GM18951 (cell line): ENCODE measurements around the gene NTRK3.

Experiments
- POLR2A ChIP-seq: IDR thresholded peaks from 4 replicates; pipeline ENCODE4 v1.6.1; 2011; ENCODE audit warnings: mild to moderate bottlenecking; ENCODE audit not compliant: insufficient read length, insufficient read depth; ENCODE audit errors: extremely low read depth
- in situ Hi-C: fragments of 300-500 bp; cut with MboI; formaldehyde crosslinking; loops from one replicate; pipeline ENCODE4 v1.12.0; 2022; ENCODE audit warnings: low sequenced_read_pairs, mixed read lengths, inconsistent platforms; ENCODE audit not compliant: unreplicated experiment

NTRK3 gene

DNA sequence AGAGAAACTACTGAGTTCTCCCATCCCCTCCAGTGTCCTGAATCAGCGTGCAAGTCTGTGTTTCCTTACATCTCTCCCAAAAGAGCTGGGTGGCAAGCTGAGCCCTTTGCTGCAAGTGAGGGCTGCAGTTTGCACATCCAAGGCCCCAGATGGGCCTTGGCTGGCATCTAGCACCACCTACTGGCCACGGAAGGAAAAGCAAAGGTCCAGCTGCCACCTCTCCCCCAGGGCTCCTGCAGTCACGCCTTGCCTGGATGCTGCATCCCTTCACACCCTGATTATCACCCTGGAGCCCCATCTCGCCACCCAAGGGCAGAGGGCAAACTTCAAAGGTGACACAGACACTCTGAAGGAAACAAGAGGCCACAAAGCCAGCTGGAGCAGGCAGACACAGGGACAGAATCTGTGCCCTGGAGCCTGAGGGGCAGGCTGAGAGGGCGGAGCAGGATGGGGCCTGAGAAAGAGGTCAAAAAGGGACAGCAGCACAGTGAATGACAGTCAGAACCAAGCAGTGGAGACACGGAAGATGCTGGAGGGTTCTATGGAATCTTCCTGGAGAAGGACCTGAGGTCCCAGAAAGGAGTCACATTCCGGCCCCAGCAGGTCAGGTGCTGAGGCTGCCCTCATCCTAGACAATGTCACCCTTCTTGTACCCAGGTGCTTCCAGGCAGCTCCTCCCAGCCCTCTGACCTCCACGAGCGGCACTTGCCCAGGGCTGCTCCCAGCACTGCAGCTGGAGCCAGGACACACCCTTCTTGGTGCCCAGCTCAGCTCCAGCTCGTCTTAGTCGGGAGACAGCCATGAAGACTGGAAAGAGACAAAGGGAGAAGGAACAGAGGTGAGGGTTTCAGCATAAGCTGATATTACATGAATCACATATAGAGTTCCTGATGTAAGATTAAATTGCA, 18.3 kb upstream of the NTRK3 start:
- TF ChIP-seq POLR2A, result no peak
- in situ Hi-C loops, result no loop called here

DNA sequence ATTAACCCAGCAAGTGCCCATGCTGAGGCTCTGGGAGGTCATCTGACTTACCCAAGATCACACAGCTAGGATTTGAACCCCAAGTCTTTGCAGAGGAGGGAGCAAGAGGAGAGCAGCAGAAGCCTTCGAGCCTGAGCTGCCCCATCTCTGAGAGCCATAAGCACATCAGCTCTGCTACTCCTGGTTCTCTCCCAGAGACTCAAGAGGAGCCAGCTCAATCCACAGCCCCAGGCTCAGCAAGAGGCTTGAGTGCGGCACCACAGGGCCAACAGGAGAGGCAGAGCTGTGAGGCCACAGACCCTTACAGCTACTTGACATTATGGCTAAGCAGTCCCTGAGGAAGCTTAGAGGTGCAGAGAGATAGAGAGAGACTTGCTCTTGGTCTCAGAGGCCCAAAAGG, 15.9 kb upstream of the NTRK3 start:
- TF ChIP-seq POLR2A, result no peak
- in situ Hi-C loops, result no loop called here

- TF ChIP-seq POLR2A, result no peak
- in situ Hi-C loops, result no loop called here
Measured at GRCh38 chr15:88269356-88270062, 13.0 kb upstream of the NTRK3 start.

DNA sequence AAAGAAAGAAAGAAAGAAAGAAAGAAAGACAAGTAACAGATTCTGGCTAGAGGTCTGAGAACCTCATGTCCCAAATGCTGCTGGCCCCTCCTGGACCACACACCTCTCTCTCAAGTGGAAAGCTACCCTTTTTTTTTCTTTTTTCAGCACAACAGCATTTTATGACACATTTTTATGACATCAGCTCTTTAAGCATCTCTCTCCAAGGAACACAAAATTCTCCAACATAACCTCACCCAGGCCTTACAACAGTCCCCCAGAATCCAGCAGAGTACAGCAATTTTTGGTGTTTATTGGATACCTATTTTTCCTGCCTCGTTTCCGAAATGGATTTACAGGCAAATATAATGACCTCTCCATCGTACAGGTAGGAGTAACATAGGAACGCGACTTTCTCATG, 11.2 kb upstream of the NTRK3 start:
- no peak for TF ChIP-seq POLR2A
- in situ Hi-C loops, result no loop called here

GRCh38 chr15:88266170-88266569, 9.6 kb upstream of the NTRK3 start:
- no peak for TF ChIP-seq POLR2A
- in situ Hi-C loops, result no loop called here

DNA sequence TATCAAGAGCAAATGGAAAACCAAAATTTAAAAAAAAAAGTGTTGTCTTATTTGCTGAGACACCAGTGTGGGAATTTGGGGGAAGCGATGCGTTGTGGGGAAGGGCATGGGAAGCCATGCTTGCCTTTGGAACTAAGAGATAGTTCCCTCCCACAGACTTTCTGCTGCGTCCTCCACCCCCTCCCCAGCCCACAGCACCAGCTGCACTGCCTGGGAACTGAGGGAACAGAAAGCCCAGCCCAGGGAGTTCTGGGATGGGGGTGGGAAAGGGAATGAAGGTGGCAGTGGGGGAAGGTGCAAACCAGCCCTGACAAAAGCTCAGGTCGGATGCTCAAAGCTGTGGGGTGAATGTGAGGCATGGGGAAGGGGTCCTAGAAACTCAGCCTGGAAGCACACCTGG, 8.1 kb upstream of the NTRK3 start:
- TF ChIP-seq POLR2A, result no peak
- in situ Hi-C loops, result no loop called here

DNA sequence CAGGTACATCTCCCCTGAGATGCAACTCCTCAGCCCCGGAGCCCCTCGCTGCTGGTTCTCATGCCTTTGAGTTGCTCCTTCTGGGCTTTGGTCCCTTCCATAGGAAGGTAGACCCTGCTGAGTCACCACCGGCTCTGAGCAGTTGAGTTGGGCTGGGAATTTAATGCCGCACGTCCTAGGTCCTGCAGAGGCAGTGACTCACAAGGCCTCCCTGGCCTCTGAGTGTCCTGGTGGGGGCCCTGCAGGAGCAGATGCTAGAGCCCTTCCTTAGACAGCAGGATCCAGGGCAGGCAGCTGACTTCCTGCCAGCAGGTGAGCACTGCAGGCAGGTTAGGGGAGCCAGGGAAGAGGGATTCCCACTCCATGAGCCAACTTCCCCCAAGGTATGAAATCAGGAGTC, 5.5 kb upstream of the NTRK3 start:
- TF ChIP-seq POLR2A, result no peak
- in situ Hi-C loops, result no loop called here

DNA sequence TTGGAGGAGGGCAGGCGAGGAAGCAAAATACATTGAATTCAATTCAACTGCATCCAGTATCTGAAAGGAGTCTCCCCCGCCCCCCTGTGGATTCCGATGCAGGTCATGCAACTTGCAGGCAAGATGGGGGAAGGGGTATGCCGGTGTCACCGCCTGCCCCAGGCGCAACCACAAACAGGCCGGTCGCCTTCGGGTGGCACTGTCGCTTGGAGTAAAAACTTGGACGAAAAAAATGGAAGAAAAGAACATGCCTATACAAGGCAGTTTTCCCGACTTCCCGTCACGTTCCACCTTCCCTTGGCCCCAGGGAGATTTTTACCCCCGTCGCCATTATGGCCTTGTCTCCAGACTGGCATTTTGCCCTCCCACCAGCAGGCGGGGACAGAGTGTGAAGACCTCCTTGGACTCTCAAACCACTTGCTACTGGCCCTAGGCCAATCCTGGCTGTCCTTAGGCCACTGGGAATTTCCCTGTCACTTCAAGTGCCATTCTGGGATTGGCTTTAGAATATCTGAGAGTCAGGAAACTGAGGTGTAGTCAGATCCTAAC, 1.6 kb upstream of the NTRK3 start:
- TF ChIP-seq POLR2A, result no peak
- in situ Hi-C loops, result no loop called here

GRCh38 chr15:88257311-88258092, 963 bp upstream of the NTRK3 start:
- TF ChIP-seq POLR2A, result no peak

DNA sequence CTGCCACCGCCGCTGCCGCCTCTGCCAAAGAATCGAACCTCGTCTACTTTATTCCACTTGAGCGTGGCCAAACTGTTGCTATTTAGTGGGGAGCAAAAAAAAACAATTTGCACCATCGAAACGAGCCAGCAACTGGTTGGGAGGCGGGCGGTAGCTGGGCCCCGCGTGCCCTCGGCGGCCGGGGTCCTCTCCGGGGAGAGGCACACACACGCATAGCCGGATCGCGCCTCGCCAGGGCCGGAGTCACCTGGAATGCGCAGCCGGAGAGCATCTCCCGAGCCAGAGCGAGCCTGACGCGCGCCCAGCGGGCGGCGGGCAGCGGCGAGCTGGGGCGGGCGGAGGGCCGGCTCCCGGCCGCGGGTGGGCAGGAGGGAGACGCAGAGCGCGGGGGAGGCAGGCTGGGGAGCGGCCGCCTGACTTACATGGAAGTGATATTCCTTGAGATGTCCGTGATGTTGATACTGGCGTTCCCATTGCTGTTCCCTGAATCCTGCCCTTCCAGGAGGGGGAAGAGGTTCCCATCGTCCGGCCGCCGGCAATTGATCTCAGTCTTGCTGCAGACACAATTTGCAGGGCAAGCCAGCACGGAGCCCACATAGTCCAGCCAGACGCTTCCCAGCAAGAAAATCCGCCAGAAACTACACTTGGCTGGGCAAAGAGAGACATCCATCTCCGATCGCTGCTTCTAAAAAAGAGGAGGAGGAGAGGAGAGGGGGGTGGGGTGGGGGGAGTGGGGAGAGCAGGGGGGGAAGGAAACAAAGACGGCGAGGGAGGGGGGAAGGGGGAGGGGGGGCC, 858 bp downstream of the NTRK3 start:
- in situ Hi-C loops, result no loop called here
- TF ChIP-seq POLR2A, result no peak

More at GRCh38 chr15:88257311-88258092, 963 bp upstream of the NTRK3 start:
- in situ Hi-C loops, result no loop called here

DNA sequence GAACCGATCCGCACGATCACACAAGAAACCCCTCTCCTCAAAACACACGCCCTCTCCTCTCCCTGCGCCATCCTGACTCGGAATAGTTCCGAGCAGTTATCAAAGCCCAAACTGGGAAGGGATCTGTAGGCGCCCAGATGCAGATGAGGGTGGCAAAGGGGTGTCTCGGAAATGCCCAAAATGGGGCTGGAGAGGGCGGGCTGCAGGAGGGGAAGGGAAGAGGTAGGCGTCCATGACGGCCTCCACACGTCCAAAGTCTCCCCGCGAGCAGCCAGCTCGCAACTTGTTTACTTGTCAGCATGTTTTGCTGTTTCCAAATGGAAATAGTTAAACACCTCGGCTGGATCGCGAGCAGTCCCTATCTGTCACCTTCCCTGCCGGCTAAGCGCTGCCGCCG, 1.5 kb downstream of the NTRK3 start:
- TF ChIP-seq POLR2A, result no peak
- in situ Hi-C loops, result no loop called here

GRCh38 chr15:88252441-88252840, 4.1 kb downstream of the NTRK3 start:
- in situ Hi-C loops, result no loop called here
- TF ChIP-seq POLR2A, result no peak
